Endothelial cell of umbilical vein (primary cell): ENCODE data around the gene TSPAN9. TPM values are rescaled to one million over a fixed set of nuclear protein-coding genes. Genes with fewer than 3 reads are reported as not detected.

Source experiments
- BruUV-seq: library from RNA; stranded (reverse); fragments of 400-500 nt; replicated peaks from 2 replicates; lab custom pipeline; 2021; lab: Mats Ljungman, UMichigan
- CTCF ChIA-PET: fragments of 300-600, 350-600 bp; sonication (Branson Sonifier 250); formaldehyde crosslinking; loops from one replicate; lab custom pipeline; 2021; ENCODE audit warnings: antibody characterized with exemption, inconsistent platforms; lab: Charles Lee
- POLR2A ChIA-PET: fragments of 300-600, 350-600 bp; sonication (Branson Sonifier 250); formaldehyde crosslinking; loops from one replicate; lab custom pipeline; 2021; ENCODE audit warnings: antibody characterized with exemption, inconsistent platforms; lab: Charles Lee
- DNase-seq: peaks from one replicate; pipeline ENCODE4 v3.0.0-alpha.2; 2011; ENCODE audit warnings: low read depth, low spot score
- FAIRE-seq: peaks from 2 replicates; lab custom pipeline; 2011; peaks lifted over from hg19 to GRCh38; lab: Jason Lieb, UNC
- H2AFZ ChIP-seq: 2 replicates; pipeline ENCODE4 v1.6.0; 2012; ENCODE audit warnings: low read depth, low read length, control low read depth, inconsistent platforms
- H3K27ac ChIP-seq: 2 replicates; pipeline ENCODE4 v1.5.1; 2011; ENCODE audit warnings: low read depth, mild to moderate bottlenecking, control low read depth, low read length, moderate library complexity; ENCODE audit not compliant: insufficient read depth
- H3K27me3 ChIP-seq, 2 experiments: 2 replicates each; pipeline versions ENCODE4 v1.6.0 to v1.6.1; 2011; ENCODE audit warnings: low read length in 2 of 2, mixed read lengths in 1 of 2; ENCODE audit not compliant: control insufficient read depth in 2 of 2, insufficient read depth in 2 of 2
- H3K36me3 ChIP-seq, 2 experiments: 2 replicates in 1 of 2; 3 replicates in 1 of 2; pipeline ENCODE4 v1.5.1; 2011; ENCODE audit warnings: low read length in 2 of 2, mild to moderate bottlenecking in 1 of 2, moderate library complexity in 1 of 2; ENCODE audit not compliant: control insufficient read depth in 2 of 2, insufficient read depth in 2 of 2; ENCODE audit errors: extremely low read depth in 1 of 2
- H3K4me1 ChIP-seq: 3 replicates; pipeline ENCODE4 v1.5.1; 2011; ENCODE audit warnings: mild to moderate bottlenecking, low read length; ENCODE audit not compliant: control insufficient read depth, insufficient read depth; ENCODE audit errors: extremely low read depth
- H3K4me2 ChIP-seq: 2 replicates; pipeline ENCODE4 v1.6.1; 2011; ENCODE audit warnings: low read length, control low read depth, mixed read lengths; ENCODE audit not compliant: insufficient read depth
- H3K4me3 ChIP-seq, 3 experiments: fragments of 200-600 bp in 1 of 3; sonication (generic), shearing (Covaris generic) in 1 of 3; replicated peaks in 1 of 3; 2 replicates each; pipeline ENCODE4 v1.5.1; 2011 to 2016; ENCODE audit warnings: control low read depth in 3 of 3, low read length in 3 of 3, mild to moderate bottlenecking in 2 of 3, inconsistent platforms in 1 of 3, low read depth in 1 of 3, moderate library complexity in 1 of 3; ENCODE audit not compliant: insufficient read depth in 1 of 3
- H3K79me2 ChIP-seq: 2 replicates; pipeline ENCODE4 v1.6.0; 2012; ENCODE audit warnings: low read length, inconsistent platforms; ENCODE audit not compliant: control insufficient read depth, insufficient read depth
- H3K9ac ChIP-seq: replicated peaks from 2 replicates; pipeline ENCODE3; 2011; ENCODE audit warnings: low read length, control low read depth; ENCODE audit not compliant: insufficient read depth; ENCODE audit errors: extremely low read depth
- H3K9me1 ChIP-seq: replicated peaks from 3 replicates; pipeline ENCODE4 v1.6.0; 2011; ENCODE audit warnings: mild to moderate bottlenecking, low read length; ENCODE audit not compliant: control insufficient read depth, insufficient read depth; ENCODE audit errors: extremely low read depth
- H3K9me3 ChIP-seq: replicated peaks from 2 replicates; pipeline ENCODE4 v1.5.1; 2012; ENCODE audit warnings: low read length, inconsistent platforms; ENCODE audit not compliant: control insufficient read depth, insufficient read depth
- H4K20me1 ChIP-seq: replicated peaks from 2 replicates; pipeline ENCODE3; 2011; ENCODE audit warnings: mild to moderate bottlenecking, low read length; ENCODE audit not compliant: control insufficient read depth, insufficient read depth; ENCODE audit errors: extremely low read depth
- CTCF ChIP-seq, 2 donors: IDR thresholded peaks; 1 replicate in 1 of 2; 2 replicates in 1 of 2; pipeline ENCODE4 v1.5.1; 2011; ENCODE audit warnings: low read length in 2 of 2, mild to moderate bottlenecking in 2 of 2, moderate library complexity in 2 of 2, control low read depth in 1 of 2, inconsistent platforms in 1 of 2, low read depth in 1 of 2; ENCODE audit not compliant: insufficient read depth in 1 of 2; ENCODE audit errors: extremely low read depth in 1 of 2
- EZH2 ChIP-seq: IDR thresholded peaks from 2 replicates; pipeline ENCODE4 v1.6.1; 2012; ENCODE audit warnings: borderline replicate concordance, low read depth, mild to moderate bottlenecking, moderate library complexity, low read length, inconsistent platforms; ENCODE audit not compliant: severe bottlenecking
- FOS ChIP-seq: IDR thresholded peaks from 2 replicates; pipeline ENCODE4 v1.6.1; 2011; ENCODE audit warnings: mild to moderate bottlenecking, low read length, moderate library complexity, borderline replicate concordance; ENCODE audit not compliant: insufficient read depth
- GATA2 ChIP-seq: IDR thresholded peaks from 2 replicates; pipeline ENCODE4 v1.7.0; 2011; ENCODE audit warnings: low read depth, mild to moderate bottlenecking, moderate library complexity, mixed read lengths, low read length; ENCODE audit not compliant: insufficient read length, insufficient read depth
- JUN ChIP-seq: IDR thresholded peaks from 2 replicates; pipeline ENCODE4 v1.6.1; 2011; ENCODE audit warnings: borderline replicate concordance, low read depth; ENCODE audit not compliant: insufficient read length, insufficient read depth
- MYC ChIP-seq: IDR thresholded peaks from one replicate; pipeline ENCODE4 v1.6.1; 2011; ENCODE audit warnings: mild to moderate bottlenecking, low read depth, low read length
- POLR2A ChIP-seq: IDR thresholded peaks from 2 replicates; pipeline ENCODE4 v1.6.1; 2012; ENCODE audit warnings: low read depth, mild to moderate bottlenecking, control low read depth, low read length
- POLR2AphosphoS5 ChIP-seq: IDR thresholded peaks from 2 replicates; pipeline ENCODE4 v1.6.1; 2012; ENCODE audit warnings: low read depth, mild to moderate bottlenecking, control low read depth, low read length, moderate library complexity; ENCODE audit not compliant: insufficient read depth
- dilution Hi-C: fragments of 300-500 bp; cut with MboI; formaldehyde crosslinking; loops from one replicate; pipeline ENCODE4 v1.15.0; 2019; ENCODE audit warnings: low sequenced_read_pairs; ENCODE audit not compliant: extremely low pct_ligation_motif_present
- intact Hi-C: fragments of 100-400 bp; cut with micrococcal nuclease; formaldehyde crosslinking; loops from one replicate; pipeline ENCODE4 v1.10.0; 2022
- polyA plus RNA-seq, 4 experiments: library from polyadenylated mRNA; depleted of rRNA in 3 of 4; stranded (reverse) in 3 of 4; unstranded in 1 of 4; fragments of >200 nt; gene quantifications; 2 replicates each; pipeline versions ENCODE4 v1.2.1 to v1.2.3, GENCODE V29; 2011 to 2012; ENCODE audit warnings: missing spikeins in 1 of 4
- total RNA-seq: library from RNA; stranded (reverse); gene quantifications from 2 replicates; pipeline ENCODE4 v1.2.3, GENCODE V29; 2021
- TF ChIP-seq, protein P1 (sequence below): IDR thresholded peaks from 2 replicates; pipeline ENCODE4 v1.6.1; 2011; ENCODE audit not compliant: insufficient read depth, insufficient read length

The TSPAN9 gene
- total and polyA plus RNA-seq, 2 donors (not counting 3 experiments of a cell fraction or from before 2014, with no cell fraction given), result 43.3 to 66.8 TPM

DNA sequence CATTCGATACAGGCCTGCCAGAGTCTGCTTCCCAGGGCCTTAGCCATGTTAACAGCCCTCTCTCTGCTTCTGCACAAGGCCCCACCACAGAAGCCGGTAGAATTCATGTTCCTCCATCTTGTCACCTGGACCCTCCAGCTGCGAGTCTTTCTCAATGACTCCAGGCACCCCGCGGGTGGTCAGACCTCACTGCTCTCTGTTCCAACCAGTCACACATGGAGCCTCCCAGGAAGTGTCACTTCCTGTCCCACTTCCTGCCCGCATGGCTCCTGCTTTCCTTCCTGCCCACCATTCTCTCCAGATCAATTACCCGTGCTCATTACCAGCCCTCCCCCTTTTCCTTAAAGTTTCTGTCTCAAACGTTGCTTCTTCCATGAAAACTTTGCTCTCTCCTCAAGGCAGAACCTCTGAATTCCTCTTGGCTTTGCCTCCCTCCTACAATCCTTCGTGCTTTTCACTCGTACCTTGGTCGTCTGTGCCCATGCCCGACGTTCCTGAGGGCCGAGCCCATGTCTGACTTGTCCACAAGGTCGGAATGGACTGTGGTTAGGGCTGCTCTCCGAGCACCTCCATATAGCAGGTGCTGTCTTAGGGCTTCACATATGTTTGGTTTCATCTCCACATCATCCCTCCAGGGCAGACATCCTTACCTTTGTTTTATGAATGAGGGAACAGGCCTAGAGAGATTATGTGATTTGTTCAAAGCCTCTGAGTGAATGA is 172.1 kb downstream of the TSPAN9 start:
- no peaks in the 10 kb centered on the region for H3K79me2 ChIP-seq
- ChIA-PET POLR2A (no interaction called here), CTCF (no interaction called here)
- no peaks in the 10 kb centered on the region for H3K9me1 ChIP-seq
- H3K36me3 ChIP-seq, result no peaks in the 10 kb centered on the region
- intact Hi-C loops, result no loop called here
- H3K9me3 ChIP-seq, result no peaks in the 10 kb centered on the region
- dilution Hi-C loops, result no loop called here
- FAIRE-seq, result no peak
- DNase-seq, result no peak
- no peak overlapping the region for H3K4me3 ChIP-seq
- no peaks in the 10 kb centered on the region for H3K27me3 ChIP-seq
- no peak overlapping the region for H2AFZ ChIP-seq
- no peak for TF ChIP-seq GATA2
- TF ChIP-seq JUN, result no peak
- no peak overlapping the region for H3K4me2 ChIP-seq
- no peak overlapping the region for H3K9ac ChIP-seq
- peaks cover 11% of the 10 kb centered on the region for H3K4me1 ChIP-seq
- no TSS peak for BruUV-seq
- no peak overlapping the region for H3K27ac ChIP-seq
- H4K20me1 ChIP-seq, result no peaks in the 10 kb centered on the region

GRCh38 chr12:3250034-3250433 is 172.9 kb downstream of the TSPAN9 start:
- Histone ChIP-seq H3K36me3 (no peaks in the 10 kb centered on the region), H3K9me3 (no peaks in the 10 kb centered on the region), H3K79me2 (no peaks in the 10 kb centered on the region), H4K20me1 (no peaks in the 10 kb centered on the region), H3K27ac (no peak overlapping the region), H3K9ac (no peak overlapping the region), H3K9me1 (no peaks in the 10 kb centered on the region), H3K27me3 (no peaks in the 10 kb centered on the region), H3K4me3 (no peak overlapping the region), H3K4me2 (no peak overlapping the region), H3K4me1 (peaks cover 11% of the 10 kb centered on the region), H2AFZ (no peak overlapping the region)
- ChIA-PET POLR2A (no interaction called here), CTCF (no interaction called here)
- FAIRE-seq (no peak), DNase-seq (no peak)
- intact Hi-C loops, result no loop called here
- dilution Hi-C loops, result no loop called here
- BruUV-seq, result no TSS peak
- no peak for TF ChIP-seq MYC
- no peak for TF ChIP-seq POLR2AphosphoS5
- TF ChIP-seq GATA2, result no peak
- TF ChIP-seq FOS, result no peak
- TF ChIP-seq EZH2, result no peak
- no peak for TF ChIP-seq POLR2A
- TF ChIP-seq JUN, result no peak
- no peak for TF ChIP-seq CTCF (IDR thresholded peaks at IDR 0.05; ENCODE audit: extremely low read depth in 1 of 2, insufficient read depth in 1 of 2, low read depth in 1 of 2, low read length in 2 of 2)
- TF ChIP-seq, protein P1, sequence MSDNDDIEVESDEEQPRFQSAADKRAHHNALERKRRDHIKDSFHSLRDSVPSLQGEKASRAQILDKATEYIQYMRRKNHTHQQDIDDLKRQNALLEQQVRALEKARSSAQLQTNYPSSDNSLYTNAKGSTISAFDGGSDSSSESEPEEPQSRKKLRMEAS, result no peak
